Measurements from ENCODE around the gene SPATA21. TPM values are rescaled to one million over a fixed set of nuclear protein-coding genes. Genes with fewer than 3 reads are reported as not detected.

The SPATA21 gene
- total RNA-seq, 1 donor from 2014 or later: not detected

- peaks cover 29% of the 10 kb centered on the region for H3K4me1 Mint-ChIP-seq (ENCODE audit: low read depth)
- H3K36me3 Mint-ChIP-seq (ENCODE audit: insufficient read depth): peaks cover 3% of the 10 kb centered on the region
- no peak for TF ChIP-seq CTCF (IDR thresholded peaks at IDR 0.05; ENCODE audit: unreplicated experiment)
- peak overlapping the region; percentile 81 for H3K27ac Mint-ChIP-seq
- no peak for DNase-seq (ENCODE audit: low spot score, unreplicated experiment)
- no peaks in the 10 kb centered on the region for H3K27me3 Mint-ChIP-seq
- H3K9me3 Mint-ChIP-seq (ENCODE audit: low read depth): no peaks in the 10 kb centered on the region
- H3K4me3 Mint-ChIP-seq (ENCODE audit: low read depth): no peak overlapping the region
Observed at GRCh38 chr1:16375521-16376340, 61.5 kb downstream of the SPATA21 start.

- H3K27me3 Mint-ChIP-seq: no peaks in the 10 kb centered on the region
- H3K36me3 Mint-ChIP-seq (ENCODE audit: insufficient read depth): peaks cover 3% of the 10 kb centered on the region
- H3K4me1 Mint-ChIP-seq (ENCODE audit: low read depth): peaks cover 30% of the 10 kb centered on the region
- no peak overlapping the region for H3K4me3 Mint-ChIP-seq (ENCODE audit: low read depth)
- TF ChIP-seq CTCF (IDR thresholded peaks at IDR 0.05; ENCODE audit: unreplicated experiment): no peak
- no peak for DNase-seq (ENCODE audit: low spot score, unreplicated experiment)
- H3K9me3 Mint-ChIP-seq (ENCODE audit: low read depth): no peaks in the 10 kb centered on the region
- H3K27ac Mint-ChIP-seq: peak overlapping the region; percentile 79
Observed at GRCh38 chr1:16374266-16374665, 63.0 kb downstream of the SPATA21 start.

GRCh38 chr1:16372535-16373285 lies 64.5 kb downstream of the SPATA21 start:
- Mint-ChIP-seq H3K27ac (peak overlapping the region; percentile 62), H3K9me3 (ENCODE audit: low read depth) (no peaks in the 10 kb centered on the region), H3K4me1 (ENCODE audit: low read depth) (peaks cover 43% of the 10 kb centered on the region), H3K27me3 (no peaks in the 10 kb centered on the region), H3K36me3 (ENCODE audit: insufficient read depth) (peaks cover 3% of the 10 kb centered on the region), H3K4me3 (ENCODE audit: low read depth) (no peak overlapping the region)
- no peak for DNase-seq (ENCODE audit: low spot score, unreplicated experiment)
- TF ChIP-seq CTCF (IDR thresholded peaks at IDR 0.05; ENCODE audit: unreplicated experiment): no peak

GRCh38 chr1:16371725-16372124 lies 65.5 kb downstream of the SPATA21 start:
- peak overlapping the region; percentile 59 for H3K27ac Mint-ChIP-seq
- peaks cover 3% of the 10 kb centered on the region for H3K36me3 Mint-ChIP-seq (ENCODE audit: insufficient read depth)
- H3K4me1 Mint-ChIP-seq (ENCODE audit: low read depth): peaks cover 35% of the 10 kb centered on the region
- TF ChIP-seq CTCF (IDR thresholded peaks at IDR 0.05; ENCODE audit: unreplicated experiment): no peak
- no peak for DNase-seq (ENCODE audit: low spot score, unreplicated experiment)
- H3K9me3 Mint-ChIP-seq (ENCODE audit: low read depth): no peaks in the 10 kb centered on the region
- no peaks in the 10 kb centered on the region for H3K27me3 Mint-ChIP-seq
- no peak overlapping the region for H3K4me3 Mint-ChIP-seq (ENCODE audit: low read depth)

- no peak for TF ChIP-seq CTCF (IDR thresholded peaks at IDR 0.05; ENCODE audit: unreplicated experiment)
- no peak overlapping the region for H3K27ac Mint-ChIP-seq
- no peaks in the 10 kb centered on the region for H3K27me3 Mint-ChIP-seq
- DNase-seq (ENCODE audit: low spot score, unreplicated experiment): no peak
- no peaks in the 10 kb centered on the region for H3K9me3 Mint-ChIP-seq (ENCODE audit: low read depth)
- peaks cover 25% of the 10 kb centered on the region for H3K4me1 Mint-ChIP-seq (ENCODE audit: low read depth)
- no peak overlapping the region for H3K4me3 Mint-ChIP-seq (ENCODE audit: low read depth)
- H3K36me3 Mint-ChIP-seq (ENCODE audit: insufficient read depth): peaks cover 3% of the 10 kb centered on the region
Observed at GRCh38 chr1:16369821-16370220, 67.4 kb downstream of the SPATA21 start.
